ENCODE measurements around the gene CCL25. TPM values are rescaled to one million over a fixed set of nuclear protein-coding genes. Genes with fewer than 3 reads are reported as not detected.

Gene CCL25
- total RNA-seq: not detected in 2 replicates

DNA sequence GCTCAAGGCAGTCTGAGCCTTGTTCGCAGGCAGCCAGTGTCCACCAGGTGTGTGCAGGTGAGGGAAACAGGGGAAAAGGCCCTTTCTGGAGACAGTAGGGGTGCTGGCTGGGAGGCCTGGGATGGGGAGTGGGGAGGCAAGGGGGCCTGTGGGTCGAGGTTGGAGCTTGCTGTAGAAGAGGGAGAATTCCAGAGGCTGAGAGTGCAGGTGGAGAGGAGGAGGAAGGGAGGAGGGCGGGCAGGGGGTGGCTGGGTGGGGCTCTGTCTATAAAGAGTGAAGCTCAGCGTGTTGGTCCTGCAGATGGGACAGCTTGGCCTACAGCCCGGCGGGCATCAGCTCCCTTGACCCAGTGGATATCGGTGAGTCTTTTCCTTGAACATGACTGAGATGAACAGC lies at the start of gene CCL25:
TSS of gene CCL25 (plus strand) at position 297 of the 396 bp plus-strand sequence. CDS start 290 bp downstream, outside the sequence.

DNA sequence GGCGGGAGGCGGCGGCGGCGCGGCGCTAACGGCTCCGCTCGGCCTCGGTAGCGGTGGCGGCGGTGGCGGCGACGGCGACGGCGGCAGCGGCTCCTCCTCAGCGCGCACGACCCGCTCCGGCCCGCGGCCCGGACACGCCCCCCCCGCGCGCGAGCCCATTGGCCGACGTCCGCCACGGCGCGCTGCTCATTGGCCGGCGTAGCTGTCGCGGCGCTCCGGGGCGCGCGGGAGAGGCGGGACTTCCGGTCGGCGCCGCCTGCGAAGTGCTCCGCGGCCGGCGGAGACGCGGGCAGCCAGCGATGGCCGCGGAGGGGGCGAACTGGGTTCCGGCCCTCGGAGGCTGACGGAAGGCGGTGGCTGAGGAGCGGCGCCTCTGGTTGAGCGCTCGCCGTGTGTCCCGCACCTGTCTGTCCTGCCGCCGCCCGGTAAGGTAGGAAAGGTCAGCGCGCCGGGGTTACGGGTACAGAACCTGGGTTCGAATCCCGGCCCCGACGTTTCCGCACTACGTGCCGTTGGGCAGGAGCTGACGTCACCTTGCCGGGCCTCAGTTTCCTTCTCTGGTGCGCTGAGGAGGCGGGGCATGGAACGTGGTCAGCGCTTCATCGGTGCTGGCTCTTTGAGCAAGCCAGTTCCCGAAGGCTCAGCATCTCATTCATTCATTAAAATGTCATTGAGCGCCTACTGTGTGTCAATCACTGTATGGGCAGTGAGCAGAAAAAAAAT lies 46.9 kb upstream of the CCL25 start, which contains the start of gene ELAVL1:
TSS of gene ELAVL1 (minus strand) at position 108 of the 723 bp plus-strand sequence. CDS start 13,826 bp downstream, outside the sequence.

Other genes starting within 250 kb of the CCL25 start
- gene EVI5L, start 222.5 kb upstream of the CCL25 start, total RNA-seq: 6.8 and 7.3 TPM in 2 replicates
- not detected in 2 replicates for gene PRR36, start 178.4 kb upstream of the CCL25 start, total RNA-seq
- 0.33 and 0.43 TPM in 2 replicates for gene LRRC8E, start 164.2 kb upstream of the CCL25 start, total RNA-seq
- 9.6 and 11.0 TPM in 2 replicates for gene MAP2K7, start 148.9 kb upstream of the CCL25 start, total RNA-seq
- 0.22 TPM in 1 of 2 replicates, not detected in the other for gene TGFBR3L, start 137.9 kb upstream of the CCL25 start, total RNA-seq
- gene SNAPC2, start 132.4 kb upstream of the CCL25 start, total RNA-seq: 4.1 and 5.5 TPM in 2 replicates
- 0.33 and 0.77 TPM in 2 replicates for gene CTXN1, start 126.6 kb upstream of the CCL25 start, total RNA-seq
- gene TIMM44, start 109.1 kb upstream of the CCL25 start, total RNA-seq: 20.6 and 35.1 TPM in 2 replicates
- gene ELAVL1, start 47.1 kb upstream of the CCL25 start, total RNA-seq: 29.0 and 34.6 TPM in 2 replicates
- gene FBN3, start 96.8 kb downstream of the CCL25 start, total RNA-seq: not detected in 2 replicates
- gene CERS4, start 156.6 kb downstream of the CCL25 start, total RNA-seq: 10.5 and 18.5 TPM in 2 replicates